ENCODE measurements around the gene SLC7A10.

GRCh38 chr19:33175156-33175782 lies 50.4 kb downstream of the SLC7A10 start:
- TF ChIP-seq POLR2AphosphoS5 (IDR thresholded peaks at IDR 0.05; ENCODE audit: insufficient read depth in 1 of 2, low read depth in 1 of 2) (no peak), CTCF (IDR thresholded peaks at IDR 0.05) (no peak), POLR2A (IDR thresholded peaks at IDR 0.05) (no peak)

Measured in vagina (tissue), 2 donors.